Forelimb muscle (tissue), 1 donor: ENCODE results near the gene WDR83. TPM values are rescaled to one million over a fixed set of nuclear protein-coding genes. Genes with fewer than 3 reads are reported as not detected.
"Not testable (repeated sequence)": the region's sequence is repeated elsewhere in the genome, so short reads cannot be mapped to it uniquely, and the experiment has no call there.

Experiments
- DNase-seq: peaks from one replicate; pipeline ENCODE4 v3.0.0-alpha.2; 2013; ENCODE audit warnings: low read depth
- polyA plus RNA-seq: library from polyadenylated mRNA; unstranded; fragments of 120-200 nt; gene quantifications from one replicate; pipeline ENCODE4 v1.2.1, GENCODE V29; 2013; ENCODE audit not compliant: insufficient read length

The WDR83 gene
- polyA plus RNA-seq, 1 donor, result 12.4 TPM

- no peak for DNase-seq
Observed at GRCh38 chr19:12655546-12655945, 11.1 kb upstream of the WDR83 start.

- DNase-seq, result no peak
Observed at GRCh38 chr19:12656899-12657571, 9.6 kb upstream of the WDR83 start.

DNA sequence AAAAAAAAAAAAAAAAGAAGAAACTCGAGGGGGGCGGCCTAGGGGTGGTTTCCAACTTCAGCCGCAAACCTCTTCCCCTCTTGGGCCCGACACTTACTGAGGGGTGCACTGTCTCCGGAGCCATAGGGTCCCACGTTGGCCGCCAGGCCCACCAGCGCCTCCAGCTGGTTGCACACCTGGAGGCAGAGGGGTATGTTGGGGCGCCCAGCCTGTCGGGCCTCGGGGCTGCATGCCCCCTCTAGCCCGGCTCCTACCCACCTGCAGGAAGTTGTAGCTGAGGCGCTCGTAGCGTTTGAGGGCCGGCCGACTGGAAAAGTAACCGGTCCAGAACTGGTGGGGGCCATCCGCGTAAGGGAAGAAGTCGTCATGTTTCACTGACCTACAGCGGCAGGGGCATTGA, 8.6 kb upstream of the WDR83 start:
- DNase-seq, result no peak

DNA sequence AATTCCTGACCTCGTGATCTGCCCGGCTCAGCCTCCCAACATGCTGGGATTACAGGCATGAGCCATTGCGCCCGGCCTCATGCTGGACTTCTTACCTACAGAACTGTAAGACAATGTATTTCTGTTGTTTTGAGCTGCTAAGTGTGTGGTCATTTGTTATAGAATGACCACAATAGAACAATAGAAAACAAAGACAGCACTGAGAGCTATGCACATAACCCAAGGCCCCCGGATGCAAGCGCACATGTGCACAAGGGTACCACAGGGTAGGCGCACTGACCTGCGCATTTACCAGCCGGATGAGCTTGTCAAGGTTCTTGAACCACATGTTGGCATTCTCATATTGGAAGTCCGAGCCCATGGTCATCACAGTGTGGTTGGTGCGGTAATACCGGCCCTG, 5.6 kb upstream of the WDR83 start:
- no peak for DNase-seq

- no peak for DNase-seq
Observed at GRCh38 chr19:12664406-12665280, 2.0 kb upstream of the WDR83 start.

GRCh38 chr19:12665281-12665573, 1.4 kb upstream of the WDR83 start:
- DNase-seq, result no peak

GRCh38 chr19:12665671-12666264, 839 bp upstream of the WDR83 start:
- DNase-seq, result no peak

- no peak for DNase-seq
Observed at GRCh38 chr19:12667731-12668302, 1.2 kb downstream of the WDR83 start.

DNA sequence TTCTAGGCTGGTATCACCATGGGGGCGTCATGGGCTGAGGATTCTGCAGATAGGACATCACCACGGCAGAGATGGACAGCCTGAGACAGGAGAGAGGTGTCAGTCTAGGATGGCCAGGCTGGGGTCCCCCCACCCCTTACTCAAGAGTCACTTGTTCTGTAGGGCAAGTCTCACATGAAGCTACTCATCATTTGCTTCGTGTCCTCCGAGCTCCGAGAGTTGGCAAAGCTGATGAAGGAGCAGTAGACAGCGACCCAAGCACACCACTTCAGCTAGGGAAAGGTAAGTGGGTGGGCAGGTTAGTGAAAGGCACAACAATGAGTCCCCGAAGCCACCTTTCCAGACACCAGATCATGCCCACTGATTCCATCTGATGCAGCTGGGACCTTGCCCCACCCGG, 1.7 kb downstream of the WDR83 start:
- DNase-seq, result no peak

DNA sequence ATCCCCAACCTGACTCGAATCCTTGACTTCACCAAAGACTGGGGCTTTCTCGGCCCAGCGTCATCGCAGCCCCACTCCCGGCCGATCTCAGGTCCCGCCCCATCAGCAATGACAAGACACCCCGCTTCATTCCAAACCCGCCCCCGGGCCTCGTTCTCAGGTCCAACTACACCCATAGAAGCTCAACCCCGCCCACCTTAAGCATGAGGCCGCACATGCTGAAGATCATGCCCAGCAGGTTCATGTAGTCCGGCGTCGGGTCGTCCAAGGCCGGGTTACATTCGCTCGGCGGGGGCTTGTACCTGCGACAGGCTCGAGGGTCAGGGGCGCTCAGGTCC, 2.3 kb downstream of the WDR83 start:
- no peak for DNase-seq

GRCh38 chr19:12669270-12670158, 2.9 kb downstream of the WDR83 start:
- DNase-seq, result peak; percentile 63

DNA sequence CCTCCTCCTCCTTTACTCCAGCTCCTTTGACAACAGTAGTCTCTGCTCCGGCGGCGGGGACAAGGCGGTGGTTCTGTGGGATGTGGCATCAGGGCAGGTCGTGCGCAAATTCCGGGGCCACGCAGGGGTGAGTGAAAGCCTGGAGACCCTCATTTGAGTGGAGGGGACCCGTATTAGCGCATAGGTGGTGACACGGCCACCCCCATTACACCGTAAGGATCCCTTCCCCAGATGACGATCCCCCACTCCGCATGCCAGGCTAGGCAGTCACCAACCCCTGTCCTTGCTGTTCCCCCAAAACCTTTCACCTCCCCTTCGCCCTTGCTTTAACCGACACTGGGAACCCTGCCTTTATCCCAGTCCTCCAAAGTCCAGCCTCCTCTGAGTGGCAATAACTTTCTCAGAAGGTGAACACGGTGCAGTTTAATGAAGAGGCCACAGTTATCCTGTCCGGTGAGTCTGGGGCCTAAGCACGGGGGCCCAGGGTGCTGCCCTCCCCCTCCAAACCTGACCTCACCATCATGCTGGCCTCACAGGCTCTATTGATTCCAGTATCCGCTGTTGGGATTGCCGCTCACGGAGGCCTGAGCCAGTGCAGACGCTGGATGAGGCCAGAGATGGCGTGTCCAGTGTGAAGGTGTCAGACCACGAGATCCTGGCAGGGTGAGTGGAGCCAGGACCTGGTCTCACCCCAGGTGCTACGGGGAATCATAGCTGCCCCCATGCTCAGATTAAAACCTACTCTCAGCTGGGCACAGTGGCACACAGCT, 3.7 kb downstream of the WDR83 start:
- DNase-seq, result no peak

GRCh38 chr19:12672744-12673143, 6.1 kb downstream of the WDR83 start:
- no peak for DNase-seq

DNA sequence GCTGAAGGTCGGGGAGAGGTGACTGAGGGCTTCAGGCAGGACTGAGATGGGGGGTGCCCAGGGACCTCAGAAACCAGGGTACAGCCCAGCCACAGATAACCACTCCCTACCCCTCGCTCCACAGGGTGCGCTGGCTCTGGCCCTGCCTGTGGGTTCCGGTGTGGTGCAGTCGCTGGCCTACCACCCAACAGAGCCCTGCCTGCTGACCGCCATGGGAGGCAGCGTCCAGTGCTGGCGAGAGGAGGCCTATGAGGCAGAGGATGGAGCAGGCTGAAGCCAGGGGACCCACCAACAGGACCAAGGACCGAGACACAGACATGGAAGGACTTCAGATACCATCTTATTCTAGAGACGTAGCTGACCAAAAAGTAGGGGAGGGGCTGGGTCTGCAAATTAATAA, 8.8 kb downstream of the WDR83 start:
- DNase-seq, result no peak

GRCh38 chr19:12675940-12676339, 9.3 kb downstream of the WDR83 start:
- no peak for DNase-seq

- no peak for DNase-seq
Observed at GRCh38 chr19:12676384-12676792, 9.8 kb downstream of the WDR83 start.

DNA sequence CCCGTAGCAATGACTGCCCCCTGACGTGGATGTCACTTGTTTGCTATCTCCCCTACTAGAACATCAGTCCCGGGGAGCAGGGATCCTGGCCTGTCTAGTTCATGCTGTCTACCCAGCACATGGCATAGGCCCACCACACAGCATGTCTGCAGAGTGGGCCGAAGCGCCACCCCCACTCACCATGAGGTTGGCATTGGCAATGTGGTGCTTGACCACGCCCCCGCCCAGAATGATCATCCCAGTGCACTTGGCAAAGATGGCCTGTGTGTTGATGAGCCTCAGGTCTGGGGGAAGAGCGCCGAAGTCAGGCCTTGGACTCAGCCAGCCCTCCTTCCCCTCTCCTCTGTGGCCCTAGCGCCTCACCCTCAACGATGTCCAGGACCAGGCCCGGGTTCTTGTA, 10.3 kb downstream of the WDR83 start:
- no peak for DNase-seq

DNA sequence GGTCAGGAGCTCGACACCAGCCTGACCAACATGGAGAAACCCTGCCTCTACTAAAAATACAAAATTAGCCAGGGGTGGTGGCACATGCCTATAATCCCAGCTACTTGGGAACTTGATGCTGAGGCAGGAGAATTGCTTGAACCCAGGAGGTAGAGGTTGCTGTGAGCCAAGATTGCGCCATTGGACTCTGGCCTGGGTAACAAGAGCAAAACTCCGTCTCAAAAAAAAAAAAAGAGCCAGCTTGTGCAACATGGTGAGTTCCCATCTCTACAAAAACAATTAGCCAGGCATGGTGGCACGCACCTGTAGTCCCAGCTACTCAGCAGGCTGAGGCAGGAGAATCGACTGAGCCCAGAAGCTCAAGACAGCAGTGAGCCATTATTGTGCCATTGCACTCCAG, 11.4 kb downstream of the WDR83 start:
- not testable (repeated sequence) for DNase-seq

DNA sequence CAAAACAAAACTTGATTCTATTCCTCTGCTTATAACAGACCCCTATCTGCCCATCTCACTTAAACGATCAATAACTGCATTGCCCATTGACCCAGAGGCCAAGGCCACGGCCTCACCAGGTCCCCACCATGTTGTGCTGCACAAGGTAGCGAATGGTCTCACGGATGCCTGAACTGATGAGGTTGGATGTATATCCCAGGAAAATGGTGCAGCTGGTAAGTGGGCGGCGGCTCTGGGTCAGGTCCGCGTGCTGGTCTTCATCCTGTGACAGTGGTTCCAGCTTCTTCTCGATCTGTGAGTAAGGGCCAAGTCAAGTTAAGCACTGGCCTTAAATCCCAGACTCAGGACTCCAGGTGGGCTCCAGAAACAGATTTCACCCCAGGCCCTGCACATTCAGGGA, 13.4 kb downstream of the WDR83 start:
- no peak for DNase-seq

DNA sequence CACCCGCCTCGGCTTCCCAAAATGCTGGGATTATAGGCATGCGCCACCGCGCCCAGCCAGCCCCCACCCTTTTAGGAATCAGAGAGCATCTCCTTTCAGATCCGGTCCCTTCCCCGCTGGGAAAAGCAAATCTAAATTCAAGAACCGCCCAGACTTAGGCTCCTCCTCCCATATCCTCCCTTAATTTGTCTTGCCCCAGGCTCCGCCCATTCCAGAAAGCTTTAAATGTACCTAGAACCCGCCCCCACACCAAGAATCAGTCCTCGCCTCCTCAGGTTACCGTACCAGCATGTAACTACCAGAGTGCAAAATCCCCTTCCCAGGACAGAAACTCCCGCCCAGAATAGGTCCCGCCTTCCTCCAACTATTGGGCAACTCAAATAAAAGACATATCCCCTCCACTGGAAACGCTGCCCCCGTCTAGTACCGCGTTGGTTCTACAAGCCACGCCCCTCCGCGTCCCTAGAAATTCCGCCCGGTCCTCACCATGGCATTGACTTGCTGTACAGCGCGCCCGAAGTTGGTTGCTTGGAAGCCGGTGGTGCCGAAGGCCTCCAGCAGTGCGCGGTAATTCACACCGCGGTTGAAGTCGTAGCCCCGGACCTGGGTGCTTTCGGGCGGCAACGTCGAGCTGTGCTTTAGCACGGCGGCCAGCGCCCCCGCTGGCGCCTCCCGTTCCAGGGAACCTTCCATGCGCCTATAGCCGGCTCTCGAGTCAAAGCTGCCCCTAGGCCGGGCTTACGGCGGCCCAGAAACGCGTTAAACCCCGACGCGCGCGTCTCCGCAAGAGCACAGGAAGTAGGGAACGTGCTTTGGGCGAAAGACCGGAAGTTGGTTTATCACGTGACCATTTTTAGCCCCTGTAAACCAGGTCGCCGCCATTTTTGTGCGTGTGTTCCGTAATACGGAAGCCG, 14.7 kb downstream of the WDR83 start, which contains the start of gene DHPS:
Gene DHPS, minus strand, starts transcription at position 807 of the 914 bp plus-strand sequence. Its CDS starts 114 bp downstream, at position 693.
- peak; percentile 99 for DNase-seq
